Thyroid gland (tissue), 4 donors: ENCODE data around the gene VAV3. TPM values are rescaled to one million over a fixed set of nuclear protein-coding genes. Genes with fewer than 3 reads are reported as not detected.

Experiments
- DNase-seq, 2 donors: peaks; one replicate each; pipeline ENCODE4 v3.0.0-alpha.2; 2019
- H3K27ac ChIP-seq, 3 donors: fragments of 200-600 bp; sonication (generic); 1 replicate in 2 of 3; 2 replicates in 1 of 3; pipeline ENCODE4 v1.5.1; 2016 to 2019; ENCODE audit warnings: mild to moderate bottlenecking in 1 of 3, moderate library complexity in 1 of 3
- H3K27me3 ChIP-seq: fragments of 200-600 bp; sonication (generic); one replicate; pipeline ENCODE4 v1.5.1; 2019
- H3K36me3 ChIP-seq, 2 donors: fragments of 200-600 bp; sonication (generic); one replicate each; pipeline ENCODE4 v1.5.1; 2016 to 2019
- H3K4me1 ChIP-seq, 2 donors: fragments of 200-600 bp; sonication (generic); one replicate each; pipeline ENCODE4 v1.5.1; 2017 to 2019
- H3K4me3 ChIP-seq, 3 donors: fragments of 200-600 bp; sonication (generic); replicated peaks in 1 of 3; 1 replicate in 2 of 3; 2 replicates in 1 of 3; pipeline ENCODE4 v1.5.1; 2016; ENCODE audit warnings: mild to moderate bottlenecking in 1 of 3
- H3K9me3 ChIP-seq: fragments of 200-600 bp; sonication (generic); one replicate; pipeline ENCODE4 v1.5.1; 2017
- CTCF ChIP-seq, 6 experiments: fragments of 200-600 bp in 3 of 6; fragments of 450-650 bp in 3 of 6; sonication (generic) in 3 of 6; IDR thresholded peaks; one replicate each; pipeline ENCODE4 v1.5.1; 2016 to 2019; ENCODE audit warnings: antibody characterized with exemption in 6 of 6, mild to moderate bottlenecking in 2 of 6, inconsistent platforms in 1 of 6, moderate library complexity in 1 of 6
- POLR2A ChIP-seq, 2 donors: fragments of 450-650 bp; IDR thresholded peaks; one replicate each; pipeline ENCODE4 v1.6.1; 2017; ENCODE audit warnings: antibody characterized with exemption in 2 of 2, mild to moderate bottlenecking in 2 of 2, moderate library complexity in 1 of 2
- WGBS, 2 donors: methylation state at CpG; one replicate each; pipeline ENCODE4 v1.1.5; 2017; 5-methylcytosine and 5-hydroxymethylcytosine counted together
- intact Hi-C: fragments of 100-400 bp; cut with DNase I; formaldehyde crosslinking; loops from one replicate; pipeline ENCODE4 v1.15.1; 2023
- total RNA-seq, 4 donors: library from RNA; depleted of rRNA; stranded (reverse); fragments of >200 nt; gene quantifications; one replicate each; pipeline ENCODE4 v1.2.3, GENCODE V29; 2016

Gene VAV3
- total RNA-seq, 4 donors from 2014 or later = 14.8 to 22.8 (median 18.8) TPM

- Histone ChIP-seq H3K27ac (no peak overlapping the region), H3K36me3 (no peaks in the 10 kb centered on the region), H3K9me3 (no peaks in the 10 kb centered on the region), H3K4me3 (no peak overlapping the region), H3K27me3 (no peaks in the 10 kb centered on the region), H3K4me1 (no peaks in the 10 kb centered on the region)
- 88 to 94% methylated on average over 2 of the region's 2 CpGs for WGBS, 2 donors
- intact Hi-C loops = no loop called here
- TF ChIP-seq POLR2A (IDR thresholded peaks at IDR 0.05) (no peak), CTCF (IDR thresholded peaks at IDR 0.05) (no peak)
- DNase-seq = no peak
Observed at GRCh38 chr1:107679411-107679953, 285.5 kb downstream of the VAV3 start.

- DNase-seq = no peak
- Histone ChIP-seq H3K4me3 (no peak overlapping the region), H3K27me3 (no peaks in the 10 kb centered on the region), H3K4me1 (no peaks in the 10 kb centered on the region), H3K36me3 (no peaks in the 10 kb centered on the region), H3K9me3 (no peaks in the 10 kb centered on the region), H3K27ac (no peak overlapping the region)
- intact Hi-C loops = no loop called here
- 89 to 92% methylated on average over 2 of the region's 2 CpGs for WGBS, 2 donors
- no peak for TF ChIP-seq POLR2A (IDR thresholded peaks at IDR 0.05)
- no peak for TF ChIP-seq CTCF (IDR thresholded peaks at IDR 0.05)
Observed at GRCh38 chr1:107678993-107679392, 286.0 kb downstream of the VAV3 start.

GRCh38 chr1:107677697-107678096 is 287.3 kb downstream of the VAV3 start:
- Histone ChIP-seq H3K4me3 (no peak overlapping the region), H3K4me1 (no peaks in the 10 kb centered on the region), H3K9me3 (no peaks in the 10 kb centered on the region), H3K27ac (no peak overlapping the region), H3K27me3 (no peaks in the 10 kb centered on the region), H3K36me3 (no peaks in the 10 kb centered on the region)
- WGBS, 2 donors = 82 to 87% methylated on average over 3 of the region's 3 CpGs
- TF ChIP-seq POLR2A (IDR thresholded peaks at IDR 0.05) (no peak), CTCF (IDR thresholded peaks at IDR 0.05) (no peak)
- no peak for DNase-seq
- intact Hi-C loops = no loop called here

- DNase-seq = no peak
- 79% methylated on average over 1 of the region's 1 CpG for WGBS, 2 donors
- TF ChIP-seq CTCF (IDR thresholded peaks at IDR 0.05) (no peak), POLR2A (IDR thresholded peaks at IDR 0.05) (no peak)
Observed at GRCh38 chr1:107674486-107674885, 290.5 kb downstream of the VAV3 start.

GRCh38 chr1:107673006-107673405 is 292.0 kb downstream of the VAV3 start:
- Histone ChIP-seq H3K36me3 (no peaks in the 10 kb centered on the region), H3K9me3 (no peaks in the 10 kb centered on the region), H3K27ac (no peak overlapping the region), H3K4me3 (no peak overlapping the region), H3K27me3 (no peaks in the 10 kb centered on the region), H3K4me1 (peaks cover 7 to 10% of the 10 kb centered on the region in 2 donors)
- intact Hi-C loops = no loop called here
- WGBS, 2 donors = 95 to 96% methylated on average over 2 of the region's 2 CpGs
- TF ChIP-seq POLR2A (IDR thresholded peaks at IDR 0.05) = no peak
- DNase-seq = no peak

More at GRCh38 chr1:107674486-107674885, 290.5 kb downstream of the VAV3 start:
- Histone ChIP-seq H3K9me3 (no peaks in the 10 kb centered on the region), H3K4me1 (peaks cover 7 to 10% of the 10 kb centered on the region in 2 donors), H3K4me3 (no peak overlapping the region), H3K27me3 (no peaks in the 10 kb centered on the region), H3K27ac (no peak overlapping the region), H3K36me3 (no peaks in the 10 kb centered on the region)
- intact Hi-C loops = no loop called here
